Ovary (tissue), 9 donors: ENCODE measurements around the gene SERPINB6. TPM values are rescaled to one million over a fixed set of nuclear protein-coding genes. Genes with fewer than 3 reads are reported as not detected.

Experiments used
- DNase-seq, 5 donors: peaks; one replicate each; pipeline ENCODE4 v3.0.0-alpha.2; 2019 to 2020
- H3K27ac ChIP-seq, 2 donors: fragments of 200-600 bp; one replicate each; pipeline versions ENCODE4 v1.5.1 to v1.8.0; 2019 to 2022
- H3K27me3 ChIP-seq: fragments of 200-600 bp; one replicate; pipeline ENCODE4 v1.8.0; 2022
- H3K36me3 ChIP-seq: fragments of 200-600 bp; sonication (generic); one replicate; pipeline ENCODE4 v1.5.1; 2019
- H3K4me1 ChIP-seq: one replicate; pipeline ENCODE4 v1.8.1; 2013; ENCODE audit warnings: mild to moderate bottlenecking, moderate library complexity; ENCODE audit not compliant: insufficient read depth
- H3K4me3 ChIP-seq: fragments of 200-600 bp; sonication (generic); one replicate; pipeline ENCODE4 v1.5.1; 2017
- H3K9me3 ChIP-seq, 2 donors: fragments of 200-600 bp in 1 of 2; sonication (generic) in 1 of 2; one replicate each; pipeline versions ENCODE4 v1.5.1 to v1.8.1; 2013 to 2019; ENCODE audit warnings: mild to moderate bottlenecking in 1 of 2, moderate library complexity in 1 of 2
- CTCF ChIP-seq, 3 donors: fragments of 450-650 bp in 2 of 3; fragments of 200-600 bp in 1 of 3; IDR thresholded peaks; one replicate each; pipeline versions ENCODE4 v1.5.1 to v1.8.0; 2016 to 2022; ENCODE audit warnings: antibody characterized with exemption in 3 of 3, mild to moderate bottlenecking in 1 of 3
- EP300 ChIP-seq: sonication (generic); formaldehyde crosslinking; IDR thresholded peaks from one replicate; pipeline ENCODE4 v1.6.1; 2017; ENCODE audit warnings: antibody characterized with exemption
- POLR2A ChIP-seq: fragments of 450-650 bp; IDR thresholded peaks from one replicate; pipeline ENCODE4 v1.6.1; 2017; ENCODE audit warnings: antibody characterized with exemption, mild to moderate bottlenecking, moderate library complexity
- WGBS, 3 donors: extraction: QIAGEN DNeasy Blood & Tissue Kit in 1 of 3; methylation state at CpG; one replicate each; pipeline versions ENCODE4 v1.1.5 to v1.1.7; 2013 to 2017; 5-methylcytosine and 5-hydroxymethylcytosine counted together
- intact Hi-C, 4 donors: fragments of 100-400 bp; cut with DNase I; formaldehyde crosslinking; loops; one replicate each; pipeline versions ENCODE4 v1.11.0 to v1.15.1; 2022 to 2023
- polyA plus RNA-seq, 2 donors: library from polyadenylated mRNA; stranded (reverse); fragments of 200-250 nt in 1 of 2; fragments of 350-450 nt in 1 of 2; fragmentation: Illumina TruSeq in 1 of 2; extraction: RNeasy Lipid Tissue Mini Kit (QIAGEN cat#74804) in 1 of 2; gene quantifications; one replicate each; pipeline ENCODE4 v1.2.3, GENCODE V29; 2013 to 2014
- total RNA-seq, 7 donors: library from RNA; depleted of rRNA in 2 of 7; stranded (reverse); fragments of >200 nt in 2 of 7; fragmentation: NEBNext Ultra II Directional in 3 of 7; extraction: Animal tissue kit (Norgen Biotek cat#: 25700) in 3 of 7; gene quantifications; one replicate each; pipeline versions ENCODE4 v1.1.0 to v1.2.4, GENCODE V29; 2016 to 2023
- donor health status: DM: no; HTN: no; CAD: no; lungs with moderate emphysema.
- donor health status: DM: no; HTN: no; CAD: no.
- donor health status: Bipolar disorder and iron deficiency.
- donor health status: DM: yes; HTN: yes; CAD: no.
- donor health status: DM: no; HTN: no; CAD: no.
- donor health status: DM: yes; HTN: yes; CAD: no.

The SERPINB6 gene
- total and polyA plus RNA-seq, 9 donors, result 98.1 to 252 (median 156) TPM

GRCh38 chr6:2966347-2966746 lies 5.0 kb downstream of the SERPINB6 start:
- WGBS, 3 donors, result 77 to 82% (median 80%) methylated on average over 9 of the region's 9 CpGs
- no peaks in the 10 kb centered on the region for H3K9me3 ChIP-seq
- intact Hi-C loops, result no loop called here
- H3K27me3 ChIP-seq, result no peaks in the 10 kb centered on the region
- H3K4me3 ChIP-seq, result no peak overlapping the region
- TF ChIP-seq POLR2A (no peak), CTCF (IDR thresholded peaks at IDR 0.05) (no peak), EP300 (no peak)
- peaks cover 7% of the 10 kb centered on the region for H3K4me1 ChIP-seq
- H3K36me3 ChIP-seq, result no peaks in the 10 kb centered on the region
- H3K27ac ChIP-seq, result no peak overlapping the region
- DNase-seq, result no peak

- WGBS, 3 donors, result 84 to 88% (median 85%) methylated on average over 17 of the region's 17 CpGs
- H3K27me3 ChIP-seq, result no peaks in the 10 kb centered on the region
- H3K27ac ChIP-seq, result no peak overlapping the region
- peaks cover 10% of the 10 kb centered on the region for H3K4me1 ChIP-seq
- no peaks in the 10 kb centered on the region for H3K36me3 ChIP-seq
- H3K9me3 ChIP-seq, result no peaks in the 10 kb centered on the region
- intact Hi-C loops, result no loop called here
- H3K4me3 ChIP-seq, result no peak overlapping the region
- no peak for TF ChIP-seq POLR2A
- TF ChIP-seq EP300, result no peak
- no peak for DNase-seq
These were observed 6.4 kb downstream of the SERPINB6 start for GRCh38 chr6:2964793-2965505.

- Histone ChIP-seq H3K36me3 (no peaks in the 10 kb centered on the region), H3K9me3 (no peaks in the 10 kb centered on the region), H3K27me3 (no peaks in the 10 kb centered on the region), H3K4me1 (peaks cover 9% of the 10 kb centered on the region), H3K4me3 (no peak overlapping the region), H3K27ac (no peak overlapping the region)
- TF ChIP-seq POLR2A (no peak), CTCF (IDR thresholded peaks at IDR 0.05) (no peak), EP300 (no peak)
- intact Hi-C loops, result no loop called here
- DNase-seq, result no peak
- 94 to 95% (median 94%) methylated on average over 8 of the region's 8 CpGs for WGBS, 3 donors
These were observed 7.6 kb downstream of the SERPINB6 start for GRCh38 chr6:2963756-2964155.

GRCh38 chr6:2962636-2963035 lies 8.7 kb downstream of the SERPINB6 start:
- 73 to 78% (median 74%) methylated on average over 3 of the region's 3 CpGs for WGBS, 3 donors
- TF ChIP-seq EP300 (no peak), CTCF (IDR thresholded peaks at IDR 0.05) (no peak), POLR2A (no peak)
- Histone ChIP-seq H3K27ac (no peak overlapping the region), H3K27me3 (no peaks in the 10 kb centered on the region), H3K36me3 (no peaks in the 10 kb centered on the region), H3K9me3 (no peaks in the 10 kb centered on the region), H3K4me3 (no peak overlapping the region), H3K4me1 (peaks cover 7% of the 10 kb centered on the region)
- DNase-seq, result no peak
- intact Hi-C loops, result no loop called here

GRCh38 chr6:2962004-2962403 lies 9.4 kb downstream of the SERPINB6 start:
- peaks cover 7% of the 10 kb centered on the region for H3K4me1 ChIP-seq
- 92 to 94% (median 93%) methylated on average over 9 of the region's 9 CpGs for WGBS, 3 donors
- H3K27me3 ChIP-seq, result no peaks in the 10 kb centered on the region
- no peak overlapping the region for H3K4me3 ChIP-seq
- DNase-seq, result no peak
- H3K36me3 ChIP-seq, result no peaks in the 10 kb centered on the region
- H3K9me3 ChIP-seq, result no peaks in the 10 kb centered on the region
- TF ChIP-seq POLR2A (no peak), CTCF (IDR thresholded peaks at IDR 0.05) (no peak), EP300 (no peak)
- H3K27ac ChIP-seq, result no peak overlapping the region
- intact Hi-C loops, result no loop called here
